Neural progenitor cell (in vitro differentiated cells): ENCODE results near the gene ZFR2.

Source experiments
- CTCF ChIP-seq: fragments of 200-600 bp; sonication (generic); IDR thresholded peaks from 2 replicates; pipeline ENCODE4 v1.5.1; 2017; ENCODE audit warnings: antibody characterized with exemption, mild to moderate bottlenecking
- EZH2 ChIP-seq: fragments of 200-600 bp; sonication (generic); IDR thresholded peaks from 2 replicates; pipeline ENCODE4 v1.6.1; 2017; ENCODE audit warnings: antibody characterized with exemption, mild to moderate bottlenecking, moderate library complexity
- EZH2phosphoT487 ChIP-seq: fragments of 200-600 bp; sonication (generic); IDR thresholded peaks from 2 replicates; pipeline ENCODE4 v1.6.1; 2017; ENCODE audit warnings: antibody characterized with exemption

GRCh38 chr19:3783660-3784584 lies 84.9 kb downstream of the ZFR2 start:
- TF ChIP-seq EZH2 = no peak
- TF ChIP-seq CTCF = peak; percentile 48
- TF ChIP-seq EZH2phosphoT487 = no peak
